Peyer's patch (tissue), 4 donors: ENCODE measurements around the gene PTPN6. TPM values are rescaled to one million over a fixed set of nuclear protein-coding genes. Genes with fewer than 3 reads are reported as not detected.

Experiments
- DNase-seq, 3 donors: peaks; one replicate each; pipeline ENCODE4 v3.0.0-alpha.2; 2017 to 2019
- H3K27ac ChIP-seq, 4 donors: fragments of 200-600 bp; sonication (generic); one replicate each; pipeline ENCODE4 v1.5.1; 2016 to 2019
- H3K27me3 ChIP-seq, 2 donors: fragments of 200-600 bp; sonication (generic); one replicate each; pipeline ENCODE4 v1.5.1; 2019
- H3K36me3 ChIP-seq, 3 donors: fragments of 200-600 bp; sonication (generic); one replicate each; pipeline ENCODE4 v1.5.1; 2016 to 2019
- H3K4me1 ChIP-seq, 4 donors: fragments of 200-600 bp; sonication (generic); one replicate each; pipeline ENCODE4 v1.5.1; 2016 to 2019
- H3K4me3 ChIP-seq, 4 donors: fragments of 200-600 bp; sonication (generic); 1 replicate in 3 of 4; 2 replicates in 1 of 4; pipeline ENCODE4 v1.5.1; 2016 to 2019; ENCODE audit warnings: mild to moderate bottlenecking in 1 of 4
- H3K9me3 ChIP-seq, 4 donors: fragments of 200-600 bp; sonication (generic); one replicate each; pipeline ENCODE4 v1.5.1; 2016 to 2019; ENCODE audit warnings: mild to moderate bottlenecking in 1 of 4
- CTCF ChIP-seq, 6 experiments: fragments of 450-650 bp in 4 of 6; fragments of 200-600 bp in 2 of 6; sonication (generic) in 1 of 6; IDR thresholded peaks; one replicate each; pipeline ENCODE4 v1.5.1; 2017 to 2019; ENCODE audit warnings: antibody characterized with exemption in 6 of 6, mild to moderate bottlenecking in 3 of 6, moderate library complexity in 1 of 6
- POLR2A ChIP-seq, 2 donors: fragments of 450-650 bp; IDR thresholded peaks; one replicate each; pipeline ENCODE4 v1.5.1; 2017; ENCODE audit warnings: antibody characterized with exemption in 2 of 2, mild to moderate bottlenecking in 2 of 2, moderate library complexity in 2 of 2
- total RNA-seq, 4 donors: library from RNA; depleted of rRNA; stranded (reverse); fragments of >200 nt; gene quantifications; one replicate each; pipeline ENCODE4 v1.1.0, GENCODE V29; 2016

PTPN6 gene
- total RNA-seq, 4 donors from 2014 or later: 41.6 to 183 (median 44.4) TPM

DNA sequence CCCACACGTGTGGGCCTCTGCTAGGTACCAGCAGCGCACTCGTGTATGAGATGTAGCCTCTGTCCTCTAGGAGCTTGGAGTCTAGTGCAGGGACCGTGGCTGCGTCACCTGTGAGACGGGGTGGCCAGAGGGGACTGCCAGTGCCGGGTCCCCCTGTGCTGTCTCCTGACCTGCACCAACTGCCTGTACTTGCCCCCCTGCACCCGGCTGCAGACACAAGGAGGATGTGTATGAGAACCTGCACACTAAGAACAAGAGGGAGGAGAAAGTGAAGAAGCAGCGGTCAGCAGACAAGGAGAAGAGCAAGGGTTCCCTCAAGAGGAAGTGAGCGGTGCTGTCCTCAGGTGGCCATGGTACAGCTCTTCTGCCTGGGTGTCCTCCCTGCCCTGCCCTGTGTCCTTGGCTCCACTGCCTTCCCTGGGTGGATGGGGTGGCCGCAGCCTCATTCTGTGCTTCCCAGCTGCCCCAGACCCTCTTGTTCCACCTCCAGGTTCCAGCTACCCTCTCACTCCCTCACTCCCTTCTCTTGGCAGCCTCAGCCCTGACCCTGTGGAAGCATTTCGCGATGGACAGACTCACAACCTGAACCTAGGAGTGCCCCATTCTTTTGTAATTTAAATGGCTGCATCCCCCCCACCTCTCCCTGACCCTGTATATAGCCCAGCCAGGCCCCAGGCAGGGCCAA lies 9.6 kb downstream of the PTPN6 start:
- Histone ChIP-seq H3K27ac (peak overlapping the region; percentile 89 to 100 (median 95)), H3K4me1 (peaks cover 9 to 68% (median 56%) of the 10 kb centered on the region in 4 donors), H3K27me3 (no peaks in the 10 kb centered on the region), H3K4me3 (peak overlapping the region in 2 of 4 donors; percentile 62 to 83), H3K36me3 (peaks cover 0 to 22% (median 0%) of the 10 kb centered on the region in 3 donors), H3K9me3 (no peaks in the 10 kb centered on the region)
- DNase-seq: peak in 1 of 3 donors; percentile 79
- peak in 4 of 6 experiments; percentile 30 to 51 (median 45) for TF ChIP-seq CTCF (IDR thresholded peaks at IDR 0.05)
- TF ChIP-seq POLR2A (IDR thresholded peaks at IDR 0.05): no peak

DNA sequence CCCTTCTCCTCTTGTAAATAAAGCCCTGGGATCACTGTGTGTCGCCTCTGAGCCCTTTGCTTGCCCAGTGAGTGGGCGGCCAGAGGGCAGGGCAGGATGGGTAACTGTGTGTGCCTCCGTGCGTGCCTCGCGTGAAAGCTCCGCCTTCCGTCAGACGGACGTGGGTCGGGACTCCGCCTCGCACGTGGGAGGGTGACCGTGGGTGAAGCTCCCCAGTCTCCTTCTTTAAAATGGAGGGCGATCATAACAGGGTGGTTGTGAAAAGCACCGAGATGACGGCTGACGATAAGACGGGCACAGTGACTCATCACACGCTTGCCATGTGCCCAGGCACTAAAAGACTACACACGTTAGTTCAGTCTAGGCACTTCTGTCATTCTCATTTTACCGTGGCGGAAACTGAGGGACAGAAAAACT lies 10.1 kb downstream of the PTPN6 start:
- peaks cover 9 to 62% (median 54%) of the 10 kb centered on the region in 4 donors for H3K4me1 ChIP-seq

DNA sequence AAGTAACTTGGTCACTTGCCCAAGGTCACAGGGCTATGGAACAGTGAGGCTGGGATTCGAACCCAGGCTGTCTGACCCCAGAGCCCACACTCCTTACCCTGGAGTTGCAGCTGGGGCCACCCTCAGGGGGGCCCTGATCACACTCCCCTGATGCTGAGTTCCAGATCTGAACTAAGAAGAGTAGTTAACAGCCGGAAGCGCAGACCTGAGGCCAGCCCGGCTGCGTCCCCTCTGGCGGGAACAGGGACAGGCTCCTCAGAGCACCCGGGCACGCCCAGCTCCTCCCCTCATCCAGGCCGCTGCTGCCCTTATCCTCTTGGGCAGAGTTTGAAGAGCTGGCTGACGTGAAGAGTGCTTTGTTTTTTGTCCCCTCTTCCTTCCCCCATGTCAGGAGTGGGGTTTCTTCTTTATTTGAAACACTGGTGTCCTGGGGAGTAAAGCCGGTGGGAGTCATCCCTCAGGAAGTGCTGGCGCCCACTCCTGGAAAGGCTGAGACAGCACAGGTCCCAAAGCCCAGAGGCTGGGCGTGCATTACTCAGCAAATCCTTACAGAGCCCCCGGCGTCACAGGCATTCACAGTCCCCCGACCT lies 10.6 kb downstream of the PTPN6 start:
- no peaks in the 10 kb centered on the region for H3K9me3 ChIP-seq
- peaks cover 9 to 58% (median 52%) of the 10 kb centered on the region in 4 donors for H3K4me1 ChIP-seq
- peaks cover 0 to 27% (median 0%) of the 10 kb centered on the region in 3 donors for H3K36me3 ChIP-seq
- DNase-seq: peak in 2 of 3 donors; percentile 82 to 84
- peak overlapping the region; percentile 89 to 100 (median 95) for H3K27ac ChIP-seq
- peak in 4 of 6 experiments; percentile 37 to 52 (median 49) for TF ChIP-seq CTCF (IDR thresholded peaks at IDR 0.05)
- TF ChIP-seq POLR2A (IDR thresholded peaks at IDR 0.05): peak; percentile 22 to 50
- no peaks in the 10 kb centered on the region for H3K27me3 ChIP-seq
- H3K4me3 ChIP-seq: peak overlapping the region in 3 of 4 donors; percentile 2 to 83 (median 62)

More for the DNA sequence above, 10.1 kb downstream of the PTPN6 start:
- peak; percentile 72 to 90 (median 87) for DNase-seq
- H3K9me3 ChIP-seq: no peaks in the 10 kb centered on the region
- peak overlapping the region in 3 of 4 donors; percentile 2 to 83 (median 62) for H3K4me3 ChIP-seq
- peaks cover 0 to 22% (median 0%) of the 10 kb centered on the region in 3 donors for H3K36me3 ChIP-seq
- TF ChIP-seq CTCF (IDR thresholded peaks at IDR 0.05) (no peak), POLR2A (IDR thresholded peaks at IDR 0.05) (no peak)
- peak overlapping the region; percentile 89 to 100 (median 95) for H3K27ac ChIP-seq
- H3K27me3 ChIP-seq: no peaks in the 10 kb centered on the region

- TF ChIP-seq CTCF (IDR thresholded peaks at IDR 0.05) (no peak), POLR2A (IDR thresholded peaks at IDR 0.05) (peak; percentile 90 to 92)
- Histone ChIP-seq H3K27me3 (no peaks in the 10 kb centered on the region), H3K27ac (peak overlapping the region; percentile 89 to 100 (median 95)), H3K9me3 (no peaks in the 10 kb centered on the region), H3K4me3 (peak overlapping the region in 3 of 4 donors; percentile 49 to 83 (median 62)), H3K4me1 (peaks cover 9 to 52% (median 48%) of the 10 kb centered on the region in 4 donors), H3K36me3 (peaks cover 0 to 32% (median 0%) of the 10 kb centered on the region in 3 donors)
- peak in 2 of 3 donors; percentile 85 to 86 for DNase-seq
Observed at GRCh38 chr12:6962285-6963015, 11.3 kb downstream of the PTPN6 start.

DNA sequence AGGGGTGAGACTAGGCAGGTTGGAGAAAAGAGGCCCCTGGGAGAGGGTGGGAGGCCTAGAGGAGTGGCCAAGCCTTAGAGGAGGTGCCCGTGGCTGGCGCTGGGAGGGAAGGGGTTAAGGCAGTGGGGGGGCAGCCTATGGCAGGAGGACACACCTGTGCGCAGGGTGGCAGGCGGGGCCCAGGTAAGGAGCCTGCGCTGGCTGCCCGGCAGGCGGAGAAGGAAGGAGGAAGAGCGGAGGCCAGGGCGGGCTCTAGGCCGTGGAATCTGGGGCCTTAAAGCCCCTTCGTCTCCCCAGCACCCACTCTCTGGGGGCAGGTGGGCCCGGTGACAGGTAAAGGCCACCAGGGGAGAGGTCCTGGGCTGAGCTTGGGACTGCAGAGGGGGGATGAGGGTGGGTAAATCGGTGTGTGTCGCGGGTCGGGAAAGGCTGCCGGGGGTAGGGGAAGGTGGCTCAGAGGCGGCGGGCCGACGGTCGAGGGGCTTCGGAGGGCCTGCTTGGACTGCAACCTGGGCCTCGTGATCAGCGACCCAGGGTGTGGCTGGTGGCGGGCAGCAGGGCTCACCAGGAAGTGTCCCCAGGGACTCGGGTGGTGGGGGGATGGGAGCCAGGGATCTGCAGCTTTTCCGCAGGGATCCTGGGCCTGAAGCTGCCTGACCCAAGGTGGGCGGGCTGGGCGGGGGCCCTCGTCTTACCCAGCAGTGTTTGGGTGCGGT lies 12.0 kb downstream of the PTPN6 start:
- Histone ChIP-seq H3K4me3 (peak overlapping the region in 3 of 4 donors; percentile 49 to 83 (median 62)), H3K9me3 (no peaks in the 10 kb centered on the region), H3K27me3 (no peaks in the 10 kb centered on the region), H3K36me3 (peaks cover 0 to 34% (median 0%) of the 10 kb centered on the region in 3 donors), H3K27ac (peak overlapping the region; percentile 89 to 100 (median 95)), H3K4me1 (peaks cover 9 to 57% (median 42%) of the 10 kb centered on the region in 4 donors)
- peak in 3 of 6 experiments; percentile 54 to 58 (median 56) for TF ChIP-seq CTCF (IDR thresholded peaks at IDR 0.05)
- peak; percentile 98 for TF ChIP-seq POLR2A (IDR thresholded peaks at IDR 0.05)
- peak in 2 of 3 donors; percentile 90 to 95 for DNase-seq
